SKM-1 treated with dmso at 0.1 percent for 144 hours (cell line): ENCODE results near the gene HEXA.
"Not testable (repeated sequence)": the region's sequence is repeated elsewhere in the genome, so short reads cannot be mapped to it uniquely, and the experiment has no call there.

Source experiments
- DNase-seq: peaks from one replicate; lab custom pipeline; 2025; ENCODE audit not compliant: unreplicated experiment; lab: John Stamatoyannopoulos, UW

HEXA gene

DNA sequence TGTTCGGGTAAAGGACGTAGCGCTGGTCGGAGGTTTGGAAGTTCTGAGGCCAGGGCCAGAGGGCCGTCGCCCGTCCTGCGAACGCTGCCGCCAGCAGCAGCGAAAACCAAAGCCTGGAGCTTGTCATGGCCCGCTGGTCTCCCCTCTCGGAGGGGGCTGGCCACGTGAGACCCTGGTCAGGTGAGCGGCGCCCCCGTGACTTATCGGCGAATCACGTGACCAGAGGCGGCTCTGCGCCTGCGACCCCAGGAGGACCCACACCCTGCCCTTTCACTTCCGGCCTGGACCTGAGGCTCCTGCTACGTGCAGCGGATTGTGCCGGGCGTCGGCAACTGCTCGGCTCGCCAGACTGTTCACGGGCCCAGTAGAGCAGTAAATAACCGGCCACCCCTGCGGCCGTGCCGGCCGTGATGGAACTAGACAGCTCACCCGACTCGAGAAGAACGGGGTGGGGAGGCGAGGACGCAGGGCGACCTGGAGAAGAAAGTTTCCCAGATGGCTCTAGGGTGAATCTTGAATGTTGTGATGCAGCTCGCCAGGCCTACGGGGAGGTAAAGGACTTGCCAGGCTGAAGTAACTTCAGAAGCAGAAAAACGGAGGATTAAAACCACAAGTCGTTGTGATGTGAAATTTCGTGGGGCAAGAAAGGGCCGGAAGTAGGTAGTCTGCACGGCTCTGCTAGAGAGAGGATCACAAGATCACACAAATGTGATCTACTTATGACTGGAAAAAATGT, at the start of gene HEXA:
TSS of gene HEXA (minus strand) at position 169 of the 736 bp plus-strand sequence. CDS start at position 127, 42 bp downstream.
- DNase-seq, result peak; percentile 81

DNA sequence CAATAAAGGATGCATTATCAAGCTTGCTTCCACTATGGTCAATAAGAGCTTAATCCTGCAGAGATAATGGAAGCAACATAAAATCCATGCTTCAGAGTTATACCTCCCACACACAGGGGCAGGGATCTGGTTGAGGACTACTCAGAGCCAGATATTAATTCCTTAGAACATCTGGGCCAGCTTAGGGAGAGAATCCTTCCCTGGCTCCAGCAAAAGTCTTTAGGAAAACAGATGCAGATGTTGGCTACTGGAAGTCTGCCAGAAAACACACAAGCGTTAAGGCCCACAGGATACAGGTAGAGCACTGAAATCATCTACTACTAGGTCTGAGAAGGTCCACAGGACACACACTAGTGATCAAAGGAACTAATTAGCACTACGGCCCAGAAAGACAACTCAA, 47.4 kb upstream of the HEXA start:
- no peak for DNase-seq

DNA sequence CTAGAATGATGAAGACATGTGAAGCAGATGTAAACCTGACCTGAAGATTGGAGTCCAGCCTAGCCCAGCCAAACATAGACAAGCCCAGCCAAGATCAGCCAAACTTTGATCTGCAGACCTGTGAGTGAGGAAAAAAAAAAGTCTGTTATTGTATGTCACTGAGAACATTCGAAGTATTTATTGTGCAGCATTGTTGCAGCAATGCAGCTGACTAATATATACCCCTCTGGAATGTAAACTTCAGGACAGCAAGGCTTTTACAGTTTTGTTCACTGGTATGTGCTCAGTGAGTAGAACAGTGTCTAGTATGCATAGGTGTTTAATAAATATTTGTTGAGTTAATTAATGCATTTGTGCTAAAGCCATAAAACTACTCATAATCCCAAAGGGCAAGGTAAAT, 45.7 kb upstream of the HEXA start:
- DNase-seq, result no peak

DNA sequence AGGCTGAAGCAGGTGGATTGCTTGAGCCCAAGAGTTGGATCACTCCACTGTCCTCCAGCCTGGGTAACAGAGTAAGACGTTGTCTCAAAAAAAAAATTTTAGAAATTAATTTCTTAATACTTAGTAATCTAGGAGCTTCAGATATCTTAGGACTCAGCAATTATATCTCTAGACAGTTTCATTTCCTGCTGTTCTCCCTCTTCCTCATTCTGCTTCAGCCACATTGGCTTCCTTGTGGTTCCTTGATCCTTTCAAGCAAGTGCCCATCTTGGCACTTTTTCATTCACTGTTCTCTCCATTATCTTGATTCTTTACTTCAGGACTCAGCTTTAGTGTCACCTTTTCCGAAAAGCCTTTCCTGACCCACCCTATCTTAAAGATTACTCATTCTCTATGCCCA, 44.8 kb upstream of the HEXA start:
- peak; percentile 53 for DNase-seq

DNA sequence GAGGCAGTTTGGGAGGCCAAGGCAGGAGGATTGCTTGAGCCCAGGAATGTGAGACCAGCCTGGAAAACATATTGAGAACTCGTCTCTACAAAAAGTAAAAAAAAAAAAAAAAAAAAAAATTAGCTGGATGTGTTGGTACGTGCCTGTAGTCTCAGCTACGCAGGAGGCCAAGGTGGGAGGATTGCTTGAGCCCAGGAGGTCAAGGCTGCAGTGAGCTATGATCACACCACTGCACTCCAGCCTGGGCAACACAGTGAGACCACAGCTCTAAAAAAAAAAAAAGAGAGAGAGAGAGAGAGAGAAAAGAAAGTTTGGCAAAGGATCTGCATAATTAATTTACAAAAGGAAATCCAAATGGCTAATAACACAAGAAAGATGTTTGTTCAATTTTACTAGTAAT, 44.0 kb upstream of the HEXA start:
- DNase-seq, result not testable (repeated sequence)

DNA sequence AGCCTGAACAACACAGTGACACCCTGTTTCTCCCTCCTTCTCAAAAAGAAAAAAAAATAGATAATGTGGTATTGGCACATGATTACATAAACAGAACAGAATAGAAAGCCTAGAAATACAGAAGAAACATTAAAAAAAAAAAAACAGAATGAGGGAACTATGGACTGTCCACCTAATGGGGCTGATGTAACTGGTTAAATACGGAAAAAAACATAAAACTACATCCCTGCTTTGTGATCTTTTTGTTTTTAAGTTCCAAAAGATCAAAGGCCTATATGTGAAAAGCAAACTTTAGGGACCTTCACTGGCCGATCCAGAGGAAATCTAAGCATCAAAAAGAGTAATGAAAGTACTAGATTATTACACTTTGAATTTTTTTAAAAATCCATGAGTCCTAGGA, 39.5 kb upstream of the HEXA start:
- no peak for DNase-seq

DNA sequence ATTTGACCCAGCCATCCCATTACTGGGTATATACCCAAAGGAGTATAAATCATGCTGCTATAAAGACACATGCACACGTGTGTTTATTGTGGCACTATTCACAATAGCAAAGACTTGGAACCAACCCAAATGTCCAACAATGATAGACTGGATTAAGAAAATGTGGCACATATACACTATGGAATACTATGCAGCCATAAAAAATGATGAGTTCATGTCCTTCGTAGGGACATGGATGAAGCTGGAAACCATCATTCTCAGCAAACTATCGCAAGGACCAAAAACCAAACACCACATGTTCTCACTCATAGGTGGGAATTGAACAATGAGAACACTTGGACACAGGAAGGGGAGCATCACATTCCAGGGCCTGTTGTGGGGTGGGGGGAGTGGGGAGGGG, 37.5 kb upstream of the HEXA start:
- not testable (repeated sequence) for DNase-seq

DNA sequence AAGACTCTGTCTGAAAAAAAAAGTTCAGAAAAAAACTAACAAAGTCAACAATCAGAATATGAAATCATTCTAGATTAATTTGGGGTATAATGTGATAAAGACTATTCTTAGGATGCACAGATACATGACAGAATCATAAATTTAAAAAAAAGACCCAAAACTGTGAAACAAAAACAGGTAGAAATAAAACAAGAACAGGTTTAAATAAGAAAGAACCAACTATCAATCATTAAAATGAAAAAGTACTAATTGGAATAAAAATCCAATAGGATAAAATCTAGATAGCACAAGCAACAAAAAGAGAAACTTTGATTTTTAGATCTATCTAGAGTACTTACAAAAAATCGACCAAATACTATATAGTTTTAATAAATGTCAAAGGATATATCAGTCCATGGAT, 35.7 kb upstream of the HEXA start:
- DNase-seq, result no peak

DNA sequence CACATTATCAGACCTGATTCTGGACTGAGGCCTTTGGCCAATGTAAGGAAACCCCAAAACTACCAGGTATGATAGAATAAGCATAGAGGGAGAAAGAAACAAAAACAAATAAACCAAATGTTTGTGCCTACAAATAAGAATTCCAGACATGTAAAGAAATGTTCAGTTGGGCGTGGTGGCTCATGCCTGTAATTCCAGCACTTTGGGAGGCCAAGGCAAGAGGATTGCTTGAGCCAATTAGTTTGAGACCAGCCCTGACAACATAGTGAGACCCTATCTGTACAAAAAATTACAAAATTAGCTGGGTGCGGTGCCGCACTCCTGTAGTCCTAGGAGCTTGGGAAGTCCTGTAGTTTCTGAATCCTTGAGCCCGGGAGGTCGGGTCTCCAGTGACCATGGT, 35.3 kb upstream of the HEXA start:
- DNase-seq, result no peak

DNA sequence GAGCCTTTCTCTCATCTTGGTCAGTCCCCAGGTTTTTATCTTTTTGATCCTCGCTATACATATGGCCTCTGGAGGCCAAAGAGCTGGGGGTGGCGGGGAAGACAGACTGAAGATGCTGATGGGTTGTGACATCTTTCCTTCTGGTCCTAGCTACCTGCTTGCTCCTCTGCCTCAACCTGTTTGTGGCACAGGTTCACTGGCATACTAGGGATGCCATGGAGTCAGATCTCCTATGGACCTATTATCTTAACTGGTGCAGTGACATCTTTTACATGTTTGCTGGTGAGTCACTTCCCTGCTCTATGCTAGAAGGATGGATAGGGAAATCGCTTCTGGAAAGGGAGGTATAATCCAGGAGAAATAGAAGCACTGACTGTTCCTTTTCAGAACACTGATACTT, 31.1 kb upstream of the HEXA start:
- no peak for DNase-seq

DNA sequence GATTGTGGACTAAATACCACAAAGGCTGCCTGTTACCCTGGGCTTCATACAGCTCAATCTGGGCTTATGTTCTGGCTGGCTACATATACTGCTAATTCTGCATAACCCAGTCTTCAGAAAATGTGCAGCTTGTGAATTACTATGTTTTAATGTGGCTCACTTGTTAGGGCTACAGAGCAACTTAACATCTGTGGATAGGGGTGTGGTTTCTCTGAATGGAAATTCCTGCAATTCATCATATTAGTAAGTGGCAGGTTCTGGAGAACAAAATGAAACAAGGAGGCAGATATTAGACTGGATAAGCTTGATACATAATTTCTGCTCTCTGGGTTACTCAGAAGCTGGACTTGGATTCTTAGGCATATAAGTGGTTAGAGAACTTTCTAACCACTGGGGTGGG, 29.0 kb upstream of the HEXA start:
- no peak for DNase-seq

DNA sequence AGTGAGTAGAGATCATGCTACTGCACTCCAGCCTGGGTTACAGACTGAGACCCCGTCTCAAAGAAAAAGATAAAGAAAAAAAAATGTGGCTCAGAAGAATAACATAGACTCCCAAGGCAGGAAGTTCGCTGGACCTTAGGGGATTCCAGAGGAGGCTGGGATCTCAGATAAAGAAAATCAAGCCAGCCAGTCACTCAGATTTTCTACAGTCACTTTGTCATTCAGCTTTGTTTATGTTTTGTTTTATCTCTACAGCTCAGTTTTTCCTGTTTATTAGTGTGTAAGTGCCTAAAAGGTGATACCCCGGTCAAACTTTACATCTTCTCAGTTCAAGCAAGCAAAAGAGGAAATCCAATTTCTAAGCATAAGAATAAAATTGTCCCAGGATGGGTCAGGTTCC, 28.5 kb upstream of the HEXA start:
- DNase-seq, result no peak

DNA sequence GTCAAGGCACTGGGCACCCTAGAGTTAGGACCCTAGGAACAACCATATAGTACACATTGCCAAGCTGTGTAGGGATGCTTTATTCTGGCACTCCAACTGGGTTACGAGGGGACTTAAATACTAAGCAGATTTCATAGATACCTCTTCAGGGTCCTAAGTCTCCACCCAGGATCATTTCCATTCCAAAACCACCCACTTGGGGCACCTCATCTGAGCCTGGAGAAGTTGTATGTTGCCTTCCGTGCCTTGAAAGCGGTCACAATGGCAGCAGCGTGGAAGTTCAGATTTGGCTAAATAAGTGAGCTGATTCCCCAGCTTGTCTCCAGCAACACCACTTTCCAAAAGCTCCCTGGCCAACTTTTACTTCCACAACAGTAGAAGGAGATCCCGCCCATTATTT, 26.9 kb upstream of the HEXA start:
- DNase-seq, result no peak

DNA sequence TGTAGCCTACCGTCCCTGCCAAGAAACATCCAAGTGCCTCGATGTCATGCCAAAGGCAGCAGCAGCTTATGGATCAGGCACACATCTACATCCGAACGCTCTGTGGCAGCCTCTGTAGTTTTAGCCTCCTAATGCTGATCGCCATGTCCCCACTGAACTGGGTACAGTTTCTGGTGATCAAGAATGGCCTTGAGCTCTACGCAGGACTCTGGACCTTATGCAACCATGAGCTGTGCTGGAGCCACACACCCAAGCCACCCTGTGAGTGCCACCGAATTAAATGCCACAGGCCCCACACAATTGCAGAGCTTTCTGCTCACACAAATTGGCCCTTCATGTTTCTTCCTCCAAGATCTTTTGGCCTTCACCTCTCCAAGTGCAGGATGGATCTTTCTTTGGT, 22.8 kb upstream of the HEXA start:
- DNase-seq, result no peak

DNA sequence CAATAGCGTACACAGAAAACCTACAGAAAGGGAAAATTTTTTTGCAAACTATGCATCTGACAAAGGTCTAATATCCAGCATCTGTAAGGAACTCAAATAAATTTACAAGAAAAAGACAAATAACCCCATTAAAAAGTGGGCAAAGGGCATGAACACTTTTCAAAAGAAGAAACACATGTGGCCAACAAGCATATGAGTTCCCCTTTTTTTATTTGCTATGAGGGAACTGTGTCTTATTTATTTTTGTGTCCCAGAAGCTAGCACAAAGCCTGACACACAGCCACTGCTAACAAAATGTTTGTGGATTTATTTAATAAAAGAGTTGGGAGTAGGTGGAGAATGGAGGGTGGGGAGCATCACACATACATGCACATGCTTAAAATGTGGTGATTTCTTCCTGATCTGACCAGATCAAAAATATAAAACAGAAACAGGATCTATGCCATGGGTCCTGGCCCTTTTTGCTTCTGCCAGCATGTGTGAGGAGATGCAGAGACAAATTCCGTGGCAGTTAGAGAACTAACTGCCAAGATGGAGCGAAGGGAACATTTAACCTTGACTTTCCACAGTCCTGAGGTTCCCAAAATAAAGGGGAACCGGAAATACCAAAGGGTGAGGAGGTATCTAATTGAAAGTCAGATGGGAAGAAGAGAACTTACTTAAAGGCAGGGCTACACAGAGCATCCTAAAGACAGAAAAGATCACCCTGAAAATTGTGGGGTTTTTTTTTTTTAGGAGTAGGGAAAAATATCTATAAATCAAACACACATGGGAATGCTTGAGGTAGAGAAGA, 22.2 kb upstream of the HEXA start, which contains the start of gene TMEM202:
TSS of gene TMEM202 (plus strand) at position 510 of the 793 bp plus-strand sequence. CDS start at position 532, 22 bp downstream.
- peak; percentile 7 for DNase-seq

DNA sequence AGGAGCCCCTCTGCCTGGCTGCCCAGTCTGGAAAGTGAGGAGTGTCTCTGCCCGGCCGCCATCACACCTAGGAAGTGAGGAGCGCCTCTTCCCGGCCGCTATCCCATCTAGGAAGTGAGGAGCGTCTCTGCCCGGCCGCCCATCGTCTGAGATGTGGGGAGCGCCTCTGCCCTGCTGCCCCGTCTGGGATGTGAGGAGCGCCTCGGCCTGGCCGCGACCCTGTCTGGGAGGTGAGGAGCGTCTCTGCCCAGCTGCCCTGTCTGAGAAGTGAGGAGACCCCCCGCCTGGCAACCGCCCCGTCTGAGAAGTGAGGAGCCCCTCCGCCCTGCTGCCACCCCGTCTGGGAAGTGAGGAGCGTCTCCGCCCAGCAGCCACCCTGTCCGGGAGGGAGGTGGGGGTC, 20.5 kb upstream of the HEXA start:
- DNase-seq, result not testable (repeated sequence)

DNA sequence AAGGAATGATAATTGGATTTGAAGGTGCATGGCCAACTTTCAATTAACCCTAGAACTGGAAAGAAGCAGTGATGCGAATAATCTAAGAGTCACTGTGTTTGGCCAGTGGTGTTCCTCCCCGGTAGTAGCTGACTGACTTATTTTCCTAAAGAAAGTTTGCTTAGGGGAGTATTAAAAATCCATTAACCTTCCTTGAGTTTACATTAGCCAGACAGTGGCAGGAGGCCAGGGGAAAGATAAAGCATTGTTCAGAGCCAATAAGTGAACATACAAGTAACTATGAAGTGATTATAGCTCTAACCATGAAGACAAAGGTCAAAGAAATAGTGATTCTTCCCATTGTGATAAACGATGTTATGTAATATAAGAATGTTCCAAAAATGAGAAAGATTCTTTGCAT, 13.4 kb upstream of the HEXA start:
- no peak for DNase-seq

DNA sequence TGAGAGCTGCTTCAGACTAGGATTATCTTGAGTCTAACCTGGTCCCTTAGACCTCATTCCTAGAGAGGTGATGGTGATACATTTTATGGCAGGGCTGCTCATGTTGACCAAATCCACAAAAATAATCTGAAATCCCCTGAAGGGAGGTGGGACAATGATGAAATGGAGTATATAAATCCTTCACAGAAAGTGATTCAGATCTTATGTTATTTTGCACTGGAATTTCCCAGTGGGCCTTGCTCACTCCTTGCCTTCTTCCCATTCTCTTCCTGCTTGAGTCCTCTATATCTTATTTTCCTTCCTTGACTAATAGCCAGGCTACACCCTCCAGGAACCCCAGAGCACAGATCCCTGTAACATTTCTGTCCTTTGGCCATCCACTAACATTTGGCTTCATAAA, 11.9 kb upstream of the HEXA start:
- no peak for DNase-seq

DNA sequence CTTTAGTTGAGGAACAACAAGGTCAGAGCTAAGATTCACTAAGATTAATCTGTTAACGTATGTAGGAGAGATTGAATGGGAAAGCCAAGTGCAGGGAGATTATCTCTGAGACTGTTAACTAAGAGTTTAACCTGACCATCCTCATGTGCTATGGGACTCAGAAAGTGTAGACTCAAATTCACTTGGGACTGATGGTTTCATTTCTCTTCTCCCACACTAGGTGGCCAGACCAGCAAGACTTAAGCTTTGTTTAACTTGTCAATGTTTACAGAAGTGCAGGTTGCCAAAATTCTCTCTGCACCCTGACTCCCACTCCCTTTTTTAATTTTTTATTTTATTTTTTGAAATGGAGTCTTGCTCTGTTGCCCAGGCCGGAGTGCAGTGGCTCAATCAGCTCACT, 6.3 kb upstream of the HEXA start:
- DNase-seq, result no peak

DNA sequence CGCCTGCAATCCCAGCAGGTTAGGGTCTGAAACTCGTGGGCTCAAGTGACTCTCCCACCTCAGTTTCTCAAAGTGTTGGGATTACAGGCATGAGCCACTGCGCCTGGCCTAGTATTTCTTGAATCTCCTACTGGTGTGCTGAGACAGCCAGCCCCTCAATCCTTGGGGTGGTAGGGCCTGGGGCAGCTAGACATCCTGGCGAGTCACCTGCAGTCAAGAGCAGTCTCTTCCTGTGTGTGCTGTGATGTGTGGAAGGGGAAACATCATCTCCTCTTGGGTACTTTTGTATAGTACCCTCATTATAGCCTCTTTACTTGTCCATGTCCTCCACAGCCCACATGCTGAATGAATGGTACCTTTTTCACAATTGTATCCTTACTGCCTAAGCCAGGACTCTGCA, 4.9 kb upstream of the HEXA start:
- no peak for DNase-seq

DNA sequence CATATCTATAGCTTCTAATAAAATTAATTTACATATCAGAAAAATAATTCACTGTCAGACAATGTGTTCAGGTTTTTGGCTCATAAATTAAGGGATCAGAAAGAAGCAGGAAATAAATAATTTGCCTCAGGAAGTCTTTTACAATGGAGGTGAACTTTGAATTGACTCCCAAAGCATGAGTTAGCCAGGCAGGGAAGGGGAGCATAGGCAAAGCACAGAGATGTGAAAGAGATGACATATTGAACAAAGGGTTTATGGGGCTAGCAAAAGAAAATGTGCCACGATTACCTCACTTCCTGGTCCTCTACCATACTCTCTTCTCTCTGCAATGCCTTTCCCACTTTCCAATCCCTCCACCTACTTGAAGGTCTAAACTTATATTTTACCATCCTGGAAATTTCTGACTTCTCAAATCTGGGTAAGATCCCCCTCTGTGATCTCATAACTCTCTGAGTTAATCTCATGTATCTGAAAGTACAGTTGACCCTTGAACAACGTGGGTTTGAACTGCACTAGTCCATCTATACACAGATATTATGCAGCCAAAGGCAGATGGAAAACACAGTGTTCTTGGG, 4.1 kb upstream of the HEXA start:
- DNase-seq, result no peak

DNA sequence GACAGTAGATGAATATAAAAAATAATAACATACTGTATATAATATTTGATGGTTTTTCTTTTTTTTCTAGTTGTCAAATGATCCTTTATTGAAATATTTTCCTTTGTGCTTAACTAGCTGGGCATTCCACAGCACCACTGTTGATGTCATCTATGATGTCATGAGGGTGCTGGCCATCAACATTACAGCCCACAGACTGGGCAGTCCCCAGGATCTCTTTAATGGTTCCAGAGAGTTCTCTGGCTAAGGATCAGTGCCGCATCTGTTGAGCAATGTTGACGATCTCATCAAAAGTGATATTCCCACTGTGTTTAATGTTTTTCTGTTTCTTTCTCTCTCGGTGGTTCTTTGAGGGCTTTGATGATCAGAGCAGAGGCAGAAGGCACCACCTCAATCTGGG, 3.3 kb upstream of the HEXA start:
- DNase-seq, result not testable (repeated sequence)
